GM23248 (cell line): ENCODE results near the gene ZBTB3.

ENCODE experiments used
- EZH2 ChIP-seq: fragments of 200-600 bp; sonication (generic); IDR thresholded peaks from 2 replicates; pipeline ENCODE4 v1.6.1; 2018; ENCODE audit warnings: antibody characterized with exemption, mild to moderate bottlenecking; ENCODE audit not compliant: insufficient read depth, poor library complexity, severe bottlenecking
- EZH2phosphoT487 ChIP-seq: fragments of 200-600 bp; sonication (generic); IDR thresholded peaks from 2 replicates; pipeline ENCODE4 v1.6.1; 2018; ENCODE audit warnings: antibody characterized with exemption, moderate library complexity, mild to moderate bottlenecking, low read depth; ENCODE audit not compliant: insufficient read depth

GRCh38 chr11:62725646-62726045 is 28.3 kb downstream of the ZBTB3 start:
- TF ChIP-seq EZH2: no peak
- TF ChIP-seq EZH2phosphoT487: no peak
